Effector memory CD4-positive, alpha-beta T cell (primary cell): ENCODE results near the gene ATP8B3.

Experiments used
- DNase-seq, 3 donors: peaks; one replicate each; pipeline ENCODE4 v3.0.0-alpha.2; 2020
- H3K27ac ChIP-seq: 2 replicates; pipeline ENCODE4 v1.7.0; 2013; ENCODE audit warnings: mild to moderate bottlenecking, low read length, moderate library complexity; ENCODE audit not compliant: insufficient read depth, poor library complexity, severe bottlenecking
- H3K27me3 ChIP-seq: replicated peaks from 2 replicates; pipeline ENCODE4 v1.7.0; 2013; ENCODE audit warnings: mild to moderate bottlenecking, low read length; ENCODE audit not compliant: insufficient read depth, control insufficient read depth, poor library complexity, severe bottlenecking
- H3K36me3 ChIP-seq: 2 replicates; pipeline ENCODE4 v1.7.0; 2013; ENCODE audit warnings: mild to moderate bottlenecking, low read length, moderate library complexity; ENCODE audit not compliant: control insufficient read depth, insufficient read depth
- H3K4me1 ChIP-seq: 2 replicates; pipeline ENCODE4 v1.7.0; 2013; ENCODE audit warnings: low read length, mild to moderate bottlenecking; ENCODE audit not compliant: control insufficient read depth, insufficient read depth, poor library complexity, severe bottlenecking
- H3K4me3 ChIP-seq: 2 replicates; pipeline ENCODE4 v1.7.0; 2013; ENCODE audit warnings: low read length, low read depth, mild to moderate bottlenecking; ENCODE audit not compliant: insufficient read depth, poor library complexity, severe bottlenecking
- H3K9me3 ChIP-seq: 2 replicates; pipeline ENCODE4 v1.7.0; 2013; ENCODE audit warnings: mild to moderate bottlenecking, low read length, moderate library complexity; ENCODE audit not compliant: control insufficient read depth

The ATP8B3 gene

DNA sequence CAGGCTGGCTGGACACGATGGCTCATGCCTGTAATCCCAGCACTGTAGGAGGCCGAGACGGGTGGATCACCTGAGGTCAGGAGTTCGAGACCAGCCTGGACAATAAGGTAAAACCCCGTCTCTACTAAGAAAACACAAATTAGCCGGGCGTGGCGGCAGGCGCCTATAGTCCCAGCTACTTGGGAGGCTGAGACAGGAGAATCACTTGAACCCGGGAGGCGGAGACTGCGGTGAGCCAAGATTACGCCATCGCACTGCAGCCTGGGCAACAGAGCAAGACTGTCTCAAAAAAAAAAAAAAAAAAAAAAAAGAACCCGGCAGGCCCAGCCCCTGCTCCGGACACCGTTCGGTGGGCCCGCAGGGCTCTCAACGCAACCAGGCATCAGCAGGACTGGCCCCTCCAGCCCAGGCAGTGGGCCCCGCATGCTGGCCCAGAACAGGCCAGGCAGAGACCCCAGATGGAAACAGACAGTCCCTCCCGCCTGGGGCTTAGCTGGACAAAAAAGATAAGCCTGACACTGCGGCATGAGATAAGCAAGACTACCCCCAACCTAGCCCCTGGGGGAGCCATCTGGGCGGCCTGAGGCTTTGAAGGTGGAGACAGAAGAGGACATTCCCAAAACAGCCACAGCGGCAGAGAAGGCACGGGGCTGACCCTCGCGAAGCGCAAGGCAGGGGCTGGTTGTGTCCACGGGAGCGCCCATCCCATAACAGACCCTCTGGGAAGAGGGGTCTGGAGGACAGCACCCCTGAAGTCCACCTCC, 24.6 kb upstream of the ATP8B3 start:
- Histone ChIP-seq H3K36me3 (peaks cover 19% of the 10 kb centered on the region), H3K4me1 (peaks cover 6% of the 10 kb centered on the region), H3K9me3 (no peaks in the 10 kb centered on the region), H3K27ac (no peak overlapping the region), H3K4me3 (no peak overlapping the region), H3K27me3 (no peaks in the 10 kb centered on the region)
- no peak for DNase-seq

DNA sequence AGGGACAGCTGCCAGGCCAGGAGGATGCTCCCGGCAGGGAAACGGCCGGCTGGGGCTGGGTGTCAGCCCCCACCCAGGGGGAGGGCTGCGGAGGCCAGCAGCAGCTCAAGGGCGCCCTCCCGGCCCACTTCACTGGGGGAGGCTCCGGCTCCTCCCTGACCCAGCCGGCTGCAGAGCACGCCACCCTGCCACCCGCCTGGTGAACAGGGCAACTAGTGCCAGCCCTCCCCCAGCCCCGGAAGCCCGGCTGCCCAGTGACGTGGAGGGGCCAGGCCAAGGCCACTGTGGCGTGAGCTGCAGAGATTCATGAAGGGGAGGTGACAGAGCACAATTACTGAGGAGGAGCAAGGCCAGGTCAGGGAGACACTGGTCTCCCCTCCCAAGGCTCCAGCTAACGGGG, 21.5 kb upstream of the ATP8B3 start:
- DNase-seq, result no peak

GRCh38 chr19:1832046-1832663, 20.1 kb upstream of the ATP8B3 start:
- DNase-seq, result no peak
- Histone ChIP-seq H3K4me1 (no peaks in the 10 kb centered on the region), H3K4me3 (no peak overlapping the region), H3K36me3 (peaks cover 40% of the 10 kb centered on the region), H3K27me3 (no peaks in the 10 kb centered on the region), H3K9me3 (no peaks in the 10 kb centered on the region), H3K27ac (no peak overlapping the region)

More for the DNA sequence above, 21.5 kb upstream of the ATP8B3 start:
- Histone ChIP-seq H3K27me3 (no peaks in the 10 kb centered on the region), H3K4me3 (no peak overlapping the region), H3K27ac (no peak overlapping the region), H3K9me3 (no peaks in the 10 kb centered on the region), H3K36me3 (peaks cover 26% of the 10 kb centered on the region), H3K4me1 (peaks cover under 1% of the 10 kb centered on the region)

GRCh38 chr19:1830978-1831377, 18.9 kb upstream of the ATP8B3 start:
- Histone ChIP-seq H3K36me3 (peaks cover 43% of the 10 kb centered on the region), H3K9me3 (no peaks in the 10 kb centered on the region), H3K27me3 (no peaks in the 10 kb centered on the region), H3K4me3 (no peak overlapping the region), H3K27ac (no peak overlapping the region), H3K4me1 (no peaks in the 10 kb centered on the region)
- no peak for DNase-seq

DNA sequence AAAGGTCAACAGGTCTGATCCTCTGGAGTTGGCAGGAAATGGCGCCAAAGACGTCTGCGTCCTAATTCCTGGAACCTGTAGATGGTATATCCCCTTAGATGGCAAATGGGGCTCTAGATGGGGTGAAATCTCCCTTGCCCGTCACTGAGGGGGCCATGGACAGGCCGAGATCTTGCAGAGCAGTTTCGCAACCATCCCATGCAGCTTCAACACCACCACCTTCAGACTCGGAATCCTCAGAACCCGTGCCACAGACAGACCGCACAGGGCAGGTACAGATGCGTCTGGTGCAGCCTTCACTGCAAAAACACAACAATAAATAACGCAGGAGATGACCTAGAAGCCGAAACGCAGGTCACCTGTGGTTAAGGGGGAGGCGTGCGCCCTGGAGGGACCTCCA, 18.5 kb upstream of the ATP8B3 start:
- Histone ChIP-seq H3K27ac (no peak overlapping the region), H3K9me3 (no peaks in the 10 kb centered on the region), H3K4me3 (no peak overlapping the region), H3K36me3 (peaks cover 47% of the 10 kb centered on the region), H3K4me1 (no peaks in the 10 kb centered on the region), H3K27me3 (no peaks in the 10 kb centered on the region)
- DNase-seq, result no peak

- Histone ChIP-seq H3K4me3 (no peak overlapping the region), H3K4me1 (no peaks in the 10 kb centered on the region), H3K9me3 (no peaks in the 10 kb centered on the region), H3K36me3 (peaks cover 46% of the 10 kb centered on the region), H3K27me3 (no peaks in the 10 kb centered on the region), H3K27ac (no peak overlapping the region)
- DNase-seq, result no peak
Observed at GRCh38 chr19:1829958-1830357, 17.9 kb upstream of the ATP8B3 start.

GRCh38 chr19:1828279-1829238, 16.5 kb upstream of the ATP8B3 start:
- Histone ChIP-seq H3K9me3 (no peaks in the 10 kb centered on the region), H3K27me3 (no peaks in the 10 kb centered on the region), H3K36me3 (peaks cover 49% of the 10 kb centered on the region)

GRCh38 chr19:1827566-1828278, 15.6 kb upstream of the ATP8B3 start:
- Histone ChIP-seq H3K27me3 (no peaks in the 10 kb centered on the region), H3K9me3 (no peaks in the 10 kb centered on the region), H3K36me3 (peaks cover 50% of the 10 kb centered on the region), H3K27ac (no peak overlapping the region), H3K4me1 (no peaks in the 10 kb centered on the region), H3K4me3 (no peak overlapping the region)
- no peak for DNase-seq

More at GRCh38 chr19:1828279-1829238, 16.5 kb upstream of the ATP8B3 start:
- H3K27ac ChIP-seq, result no peak overlapping the region
- no peak overlapping the region for H3K4me3 ChIP-seq
- no peaks in the 10 kb centered on the region for H3K4me1 ChIP-seq
- DNase-seq, result no peak

DNA sequence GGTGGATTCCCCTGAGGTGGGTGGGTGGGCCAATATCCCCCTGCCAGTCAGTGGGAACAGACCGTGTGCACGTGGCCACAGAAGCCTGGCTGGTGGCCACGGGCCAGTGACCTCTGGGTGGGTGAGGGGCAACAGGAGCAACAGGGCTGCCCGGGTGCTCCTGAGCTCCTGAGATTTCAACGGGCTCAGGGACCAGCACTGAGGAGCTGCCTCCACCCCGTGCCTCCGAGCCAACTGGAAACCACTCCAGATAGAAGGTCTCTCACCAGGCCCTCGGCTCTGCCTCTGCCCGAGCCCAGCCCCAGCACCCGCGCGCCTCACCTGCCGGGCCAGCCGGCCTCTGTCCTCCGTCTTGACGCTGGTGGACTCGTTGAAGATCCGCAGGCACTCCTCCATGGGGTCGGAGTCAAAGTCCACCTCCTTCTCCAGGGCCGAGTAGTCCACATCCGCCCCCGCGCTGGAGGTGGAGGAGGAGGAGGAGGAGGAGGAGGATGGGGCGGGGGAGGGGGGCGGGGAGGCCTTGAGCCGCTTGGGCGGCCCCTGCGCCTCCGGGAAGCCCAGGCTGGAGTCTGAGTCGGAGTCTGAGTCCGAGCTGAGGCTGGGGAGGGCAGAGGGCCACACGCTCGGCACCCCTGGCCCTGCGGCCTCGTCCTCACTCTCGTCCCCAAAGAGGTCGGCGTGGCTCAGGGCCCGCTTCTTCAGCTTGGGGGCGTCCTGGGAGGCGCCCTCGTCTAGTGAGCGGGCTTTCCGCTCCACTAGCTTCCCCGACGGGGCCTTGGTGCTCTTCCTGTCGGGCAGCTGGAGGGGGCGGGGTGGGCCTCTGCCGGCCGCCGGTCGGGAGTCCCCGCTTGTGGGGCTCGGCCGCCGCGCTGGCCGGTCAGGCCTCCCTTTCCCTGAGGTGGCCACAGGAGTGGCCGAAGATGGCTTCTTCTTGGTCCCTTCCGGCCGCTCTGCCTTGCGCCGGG, 14.8 kb upstream of the ATP8B3 start:
- Histone ChIP-seq H3K27me3 (no peaks in the 10 kb centered on the region), H3K36me3 (peaks cover 58% of the 10 kb centered on the region), H3K4me3 (no peak overlapping the region), H3K27ac (no peak overlapping the region), H3K9me3 (no peaks in the 10 kb centered on the region), H3K4me1 (no peaks in the 10 kb centered on the region)
- DNase-seq, result no peak
